ENCODE results near the gene DOHH.

DOHH gene

DNA sequence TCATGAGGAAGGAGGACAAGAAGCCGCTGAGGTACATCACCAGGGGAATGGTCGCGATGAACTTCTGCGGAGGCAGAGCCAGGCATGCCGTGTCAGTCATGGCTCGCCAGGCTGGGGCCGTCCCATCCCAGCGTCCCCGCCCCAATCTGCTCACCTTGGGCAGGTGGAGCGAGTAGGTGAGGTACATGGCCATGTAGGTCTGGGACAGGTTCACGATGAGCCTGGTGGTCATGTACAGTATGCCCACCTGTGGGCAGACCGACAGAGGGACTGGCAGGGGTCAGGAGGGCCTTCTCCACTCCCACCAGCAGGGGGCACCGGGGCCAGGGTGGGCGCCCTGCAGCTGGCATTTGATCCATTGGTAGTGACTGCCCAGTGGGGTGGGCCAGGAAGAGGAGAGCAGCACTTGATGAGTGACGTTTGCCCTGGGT is 46.8 kb upstream of the DOHH start:
- Histone ChIP-seq H3K27me3 (ENCODE audit: insufficient read depth, low read depth) (no peaks in the 10 kb centered on the region), H3K4me3 (IDR thresholded peaks at IDR 0.05; ENCODE audit: insufficient read depth, low read depth, low read length) (no peak overlapping the region), H3K4me2 (no peak overlapping the region), H3K27ac (no peak overlapping the region), H3K9ac (no peak overlapping the region), H3K36me3 (ENCODE audit: insufficient read depth) (no peaks in the 10 kb centered on the region), H4K20me1 (ENCODE audit: insufficient read depth) (no peaks in the 10 kb centered on the region), H3K4me1 (ENCODE audit: low read depth, poor library complexity, severe bottlenecking) (no peaks in the 10 kb centered on the region), H2AFZ (ENCODE audit: low read depth) (no peak overlapping the region), H3K79me2 (ENCODE audit: insufficient read depth, low read depth) (no peaks in the 10 kb centered on the region)
- TF ChIP-seq, protein P1, sequence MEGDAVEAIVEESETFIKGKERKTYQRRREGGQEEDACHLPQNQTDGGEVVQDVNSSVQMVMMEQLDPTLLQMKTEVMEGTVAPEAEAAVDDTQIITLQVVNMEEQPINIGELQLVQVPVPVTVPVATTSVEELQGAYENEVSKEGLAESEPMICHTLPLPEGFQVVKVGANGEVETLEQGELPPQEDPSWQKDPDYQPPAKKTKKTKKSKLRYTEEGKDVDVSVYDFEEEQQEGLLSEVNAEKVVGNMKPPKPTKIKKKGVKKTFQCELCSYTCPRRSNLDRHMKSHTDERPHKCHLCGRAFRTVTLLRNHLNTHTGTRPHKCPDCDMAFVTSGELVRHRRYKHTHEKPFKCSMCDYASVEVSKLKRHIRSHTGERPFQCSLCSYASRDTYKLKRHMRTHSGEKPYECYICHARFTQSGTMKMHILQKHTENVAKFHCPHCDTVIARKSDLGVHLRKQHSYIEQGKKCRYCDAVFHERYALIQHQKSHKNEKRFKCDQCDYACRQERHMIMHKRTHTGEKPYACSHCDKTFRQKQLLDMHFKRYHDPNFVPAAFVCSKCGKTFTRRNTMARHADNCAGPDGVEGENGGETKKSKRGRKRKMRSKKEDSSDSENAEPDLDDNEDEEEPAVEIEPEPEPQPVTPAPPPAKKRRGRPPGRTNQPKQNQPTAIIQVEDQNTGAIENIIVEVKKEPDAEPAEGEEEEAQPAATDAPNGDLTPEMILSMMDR (conservative IDR thresholded peaks at IDR 0.05; ENCODE audit: low read depth, low read length) = peak; percentile 66

DNA sequence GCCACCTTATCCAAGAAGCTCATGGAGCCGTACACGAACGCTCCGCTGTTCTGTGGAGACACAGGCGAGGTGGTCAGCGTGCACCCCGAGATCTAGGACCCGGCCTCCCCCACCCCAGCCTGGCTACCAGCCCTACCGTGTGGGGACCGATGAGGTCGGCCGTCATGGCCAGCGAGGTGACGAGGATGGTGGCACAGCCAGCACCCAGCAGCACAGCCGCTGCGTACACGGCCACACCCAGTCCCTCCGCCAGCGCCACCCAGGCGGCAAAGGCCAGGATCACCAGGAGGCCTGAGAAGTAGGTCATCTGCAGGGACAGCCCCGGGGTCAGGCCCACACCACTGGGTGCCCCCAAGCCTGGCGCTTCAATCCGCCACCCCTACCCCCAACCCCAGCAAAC is 45.6 kb upstream of the DOHH start:
- Histone ChIP-seq H3K4me1 (ENCODE audit: low read depth, poor library complexity, severe bottlenecking) (no peaks in the 10 kb centered on the region), H3K4me2 (no peak overlapping the region), H3K79me2 (ENCODE audit: insufficient read depth, low read depth) (no peaks in the 10 kb centered on the region), H4K20me1 (ENCODE audit: insufficient read depth) (no peaks in the 10 kb centered on the region), H2AFZ (ENCODE audit: low read depth) (no peak overlapping the region), H3K27me3 (ENCODE audit: insufficient read depth, low read depth) (no peaks in the 10 kb centered on the region), H3K27ac (no peak overlapping the region), H3K36me3 (ENCODE audit: insufficient read depth) (no peaks in the 10 kb centered on the region), H3K9ac (no peak overlapping the region), H3K4me3 (IDR thresholded peaks at IDR 0.05; ENCODE audit: insufficient read depth, low read depth, low read length) (no peak overlapping the region)
- TF ChIP-seq, protein P1 (conservative IDR thresholded peaks at IDR 0.05; ENCODE audit: low read depth, low read length) = no peak

DNA sequence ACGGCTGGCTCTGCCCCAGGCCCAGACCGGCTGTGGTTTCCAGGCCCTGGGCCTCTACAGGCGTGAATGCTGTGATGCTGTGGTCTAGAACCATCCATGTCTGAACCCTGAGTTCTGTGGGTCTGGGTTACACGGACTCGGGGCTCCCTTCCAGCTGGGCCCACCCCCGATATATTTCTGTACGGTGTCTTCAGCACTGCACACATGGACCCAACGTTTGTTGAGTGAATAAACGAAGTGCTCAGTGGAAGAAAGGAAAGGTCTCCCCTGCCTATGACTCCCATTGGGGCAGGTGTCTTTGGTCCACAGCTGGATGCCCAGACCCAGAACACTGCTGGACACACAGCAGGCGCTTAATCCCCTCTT is 45.2 kb upstream of the DOHH start:
- no peak overlapping the region for H3K4me2 ChIP-seq
- no peak overlapping the region for H3K27ac ChIP-seq
- no peaks in the 10 kb centered on the region for H4K20me1 ChIP-seq (ENCODE audit: insufficient read depth)
- no peaks in the 10 kb centered on the region for H3K36me3 ChIP-seq (ENCODE audit: insufficient read depth)
- H3K4me3 ChIP-seq (IDR thresholded peaks at IDR 0.05; ENCODE audit: insufficient read depth, low read depth, low read length) = no peak overlapping the region
- no peak overlapping the region for H3K9ac ChIP-seq
- H2AFZ ChIP-seq (ENCODE audit: low read depth) = no peak overlapping the region
- H3K79me2 ChIP-seq (ENCODE audit: insufficient read depth, low read depth) = no peaks in the 10 kb centered on the region
- H3K4me1 ChIP-seq (ENCODE audit: low read depth, poor library complexity, severe bottlenecking) = no peaks in the 10 kb centered on the region
- TF ChIP-seq, protein P1 (conservative IDR thresholded peaks at IDR 0.05; ENCODE audit: low read depth, low read length) = no peak
- H3K27me3 ChIP-seq (ENCODE audit: insufficient read depth, low read depth) = no peaks in the 10 kb centered on the region

DNA sequence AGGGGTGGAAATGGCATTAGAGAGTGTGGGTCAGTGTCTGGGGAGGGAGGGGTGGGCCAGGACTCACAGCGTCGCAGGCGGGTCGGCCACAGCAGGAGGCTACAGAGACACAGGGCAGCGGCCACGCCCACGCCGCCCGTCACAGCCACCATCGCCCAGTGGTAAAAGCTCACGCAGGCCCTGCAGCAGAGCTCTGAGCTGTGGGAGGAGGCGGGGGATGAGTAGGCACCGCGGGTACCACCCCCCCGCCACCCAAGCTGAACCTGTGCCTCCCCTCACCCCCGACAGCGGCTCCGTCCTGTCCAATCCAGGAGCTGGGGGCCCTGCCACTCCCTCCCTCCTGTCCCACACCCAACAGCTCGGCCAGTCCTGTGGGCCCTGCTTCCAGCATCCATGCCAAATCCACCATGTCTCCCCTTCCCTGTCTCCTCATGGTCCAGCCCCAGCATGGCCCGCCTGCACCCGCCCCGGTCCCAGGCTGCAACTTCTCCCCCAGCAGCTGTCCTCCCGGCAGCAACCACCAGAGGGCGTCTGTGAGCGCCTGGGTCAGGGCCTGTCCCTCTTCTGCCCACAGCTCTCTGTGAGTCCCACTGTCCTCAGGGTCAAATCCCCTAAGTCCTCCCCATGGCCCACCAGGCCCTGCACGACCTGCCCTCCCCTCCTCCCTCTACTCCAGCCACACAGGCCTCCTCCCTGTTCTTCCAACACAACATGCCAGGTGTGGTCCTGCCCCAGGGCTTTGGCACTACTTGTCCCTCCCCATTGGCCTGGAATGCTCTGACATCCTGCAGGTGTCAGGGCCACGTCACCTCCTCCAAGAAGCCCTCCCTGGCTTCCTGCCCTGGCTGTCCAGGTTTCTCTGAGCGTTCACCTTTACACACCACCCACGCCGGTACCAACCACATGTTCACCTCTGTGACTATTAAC is 44.5 kb upstream of the DOHH start:
- H3K27me3 ChIP-seq (ENCODE audit: insufficient read depth, low read depth) = no peaks in the 10 kb centered on the region
- no peaks in the 10 kb centered on the region for H3K4me1 ChIP-seq (ENCODE audit: low read depth, poor library complexity, severe bottlenecking)
- H3K4me2 ChIP-seq = no peak overlapping the region
- H3K27ac ChIP-seq = no peak overlapping the region
- H4K20me1 ChIP-seq (ENCODE audit: insufficient read depth) = no peaks in the 10 kb centered on the region
- H2AFZ ChIP-seq (ENCODE audit: low read depth) = no peak overlapping the region
- no peak overlapping the region for H3K4me3 ChIP-seq (IDR thresholded peaks at IDR 0.05; ENCODE audit: insufficient read depth, low read depth, low read length)
- TF ChIP-seq, protein P1 (conservative IDR thresholded peaks at IDR 0.05; ENCODE audit: low read depth, low read length) = peak; percentile 91
- no peaks in the 10 kb centered on the region for H3K36me3 ChIP-seq (ENCODE audit: insufficient read depth)
- H3K9ac ChIP-seq = no peak overlapping the region
- H3K79me2 ChIP-seq (ENCODE audit: insufficient read depth, low read depth) = no peaks in the 10 kb centered on the region

Measured in KMS-11 (cell line).